OCI-LY1 (cell line): Measurements from ENCODE around the gene GNB3.

Source experiments
- EZH2 ChIP-seq: fragments of 200-600 bp; sonication (generic), shearing (Covaris generic); IDR thresholded peaks from 2 replicates; pipeline ENCODE4 v1.8.0; 2017; ENCODE audit warnings: borderline replicate concordance, mixed run types, mild to moderate bottlenecking, antibody characterized with exemption, low read length, moderate library complexity, mixed read lengths
- TF ChIP-seq, protein P1 (sequence below): fragments of 200-600 bp; sonication (generic), shearing (Covaris generic); IDR thresholded peaks from 2 replicates; pipeline ENCODE4 v1.5.1; 2017; ENCODE audit warnings: mild to moderate bottlenecking, antibody characterized with exemption, low read length, moderate library complexity, mixed read lengths

DNA sequence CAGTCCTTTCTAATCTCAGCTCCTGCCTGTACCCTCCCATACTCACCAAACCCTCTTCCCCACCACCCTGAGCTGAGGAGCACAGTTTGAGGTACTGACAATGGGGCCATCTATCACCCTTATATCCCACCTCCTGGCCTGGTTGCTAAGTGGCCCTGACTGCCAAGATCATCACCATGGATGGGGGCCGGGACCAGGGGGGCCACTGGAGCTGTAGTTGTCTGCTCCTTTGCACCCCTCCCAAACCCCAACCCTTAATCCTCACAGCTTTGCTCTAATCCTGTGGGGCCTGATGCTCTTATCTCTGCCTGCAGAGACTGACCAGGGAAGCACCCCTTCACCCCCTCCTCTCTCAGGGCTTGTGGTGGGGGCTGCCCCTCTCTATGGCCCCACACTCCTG is 395 bp upstream of the GNB3 start:
- TF ChIP-seq, protein P1, sequence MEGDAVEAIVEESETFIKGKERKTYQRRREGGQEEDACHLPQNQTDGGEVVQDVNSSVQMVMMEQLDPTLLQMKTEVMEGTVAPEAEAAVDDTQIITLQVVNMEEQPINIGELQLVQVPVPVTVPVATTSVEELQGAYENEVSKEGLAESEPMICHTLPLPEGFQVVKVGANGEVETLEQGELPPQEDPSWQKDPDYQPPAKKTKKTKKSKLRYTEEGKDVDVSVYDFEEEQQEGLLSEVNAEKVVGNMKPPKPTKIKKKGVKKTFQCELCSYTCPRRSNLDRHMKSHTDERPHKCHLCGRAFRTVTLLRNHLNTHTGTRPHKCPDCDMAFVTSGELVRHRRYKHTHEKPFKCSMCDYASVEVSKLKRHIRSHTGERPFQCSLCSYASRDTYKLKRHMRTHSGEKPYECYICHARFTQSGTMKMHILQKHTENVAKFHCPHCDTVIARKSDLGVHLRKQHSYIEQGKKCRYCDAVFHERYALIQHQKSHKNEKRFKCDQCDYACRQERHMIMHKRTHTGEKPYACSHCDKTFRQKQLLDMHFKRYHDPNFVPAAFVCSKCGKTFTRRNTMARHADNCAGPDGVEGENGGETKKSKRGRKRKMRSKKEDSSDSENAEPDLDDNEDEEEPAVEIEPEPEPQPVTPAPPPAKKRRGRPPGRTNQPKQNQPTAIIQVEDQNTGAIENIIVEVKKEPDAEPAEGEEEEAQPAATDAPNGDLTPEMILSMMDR: no peak
- TF ChIP-seq EZH2: no peak
